HepG2 (cell line): Measurements from ENCODE around the gene PGC. TPM values are rescaled to one million over a fixed set of nuclear protein-coding genes. Genes with fewer than 3 reads are reported as not detected.

Source experiments
- ATAC-seq: fragments of 200-7000 bp; cut with Tn5 transposase; 3 replicates; pipeline ENCODE4 v1.9.1; 2020; ENCODE audit warnings: mild to moderate bottlenecking, moderate library complexity
- BruUV-seq: library from RNA; stranded (reverse); fragments of 400-500 nt; replicated peaks from 2 replicates; lab custom pipeline; 2021; lab: Mats Ljungman, UMichigan
- CTCF ChIA-PET: fragments of 300-600 bp; formaldehyde crosslinking; extraction: SDS; loops from one replicate; lab custom pipeline; 2021; ENCODE audit warnings: low total read pairs, inconsistent platforms, low intra/inter-chr PET ratio; lab: Yijun Ruan, JAX
- POLR2A ChIA-PET: fragments of 350-600 bp; sonication (Branson Sonifier 250); formaldehyde crosslinking; loops from one replicate; lab custom pipeline; 2020; ENCODE audit warnings: antibody characterized with exemption, inconsistent platforms; lab: Yijun Ruan, JAX
- DNase-seq: peaks from one replicate; pipeline ENCODE4 v3.0.0-alpha.2; 2015; ENCODE audit warnings: low spot score
- FAIRE-seq: peaks from 3 replicates; lab custom pipeline; 2011; peaks lifted over from hg19 to GRCh38; lab: Jason Lieb, UNC
- H2AFZ ChIP-seq: one replicate; pipeline ENCODE4 v1.6.1; 2011; ENCODE audit warnings: low read length, inconsistent platforms
- H3K27ac ChIP-seq: fragments of 300-600 bp; 3 replicates; pipeline ENCODE4 v1.8.0; 2011; ENCODE audit warnings: mixed run types, mild to moderate bottlenecking, mixed read lengths, low read length, inconsistent platforms; ENCODE audit not compliant: insufficient read depth; ENCODE audit errors: extremely low read length
- H3K27me3 ChIP-seq, 2 experiments: fragments of 200-600 bp in 1 of 2; 2 replicates in 1 of 2; 3 replicates in 1 of 2; pipeline versions ENCODE4 v1.6.0 to v1.8.0; 2011; ENCODE audit warnings: low read length in 2 of 2, mild to moderate bottlenecking in 2 of 2, moderate library complexity in 2 of 2, inconsistent platforms in 1 of 2; ENCODE audit not compliant: insufficient read depth in 2 of 2, control insufficient read depth in 1 of 2
- H3K36me3 ChIP-seq, 2 experiments: fragments of 200-600 bp in 1 of 2; replicated peaks in 1 of 2; 2 replicates in 1 of 2; 3 replicates in 1 of 2; pipeline versions ENCODE4 v1.5.1 to v1.8.0; 2011; ENCODE audit warnings: low read length in 2 of 2, inconsistent platforms in 1 of 2; ENCODE audit not compliant: insufficient read depth in 2 of 2, control insufficient read depth in 1 of 2
- H3K4me1 ChIP-seq: 2 replicates; pipeline ENCODE4 v1.5.1; 2012; ENCODE audit warnings: low read length, inconsistent platforms; ENCODE audit not compliant: insufficient read depth
- H3K4me2 ChIP-seq: 2 replicates; pipeline ENCODE4 v1.6.0; 2011; ENCODE audit warnings: low read depth, low read length, inconsistent platforms
- H3K4me3 ChIP-seq, 3 experiments: fragments of 200-600 bp in 1 of 3; sonication (generic), shearing (Covaris generic) in 1 of 3; replicated peaks in 1 of 3; 2 replicates each; pipeline ENCODE4 v1.5.1; 2011 to 2016; ENCODE audit warnings: low read length in 3 of 3, inconsistent platforms in 2 of 3, low read depth in 2 of 3, mild to moderate bottlenecking in 2 of 3, control low read depth in 1 of 3, mixed read lengths in 1 of 3; ENCODE audit not compliant: insufficient read depth in 1 of 3
- H3K79me2 ChIP-seq: one replicate; pipeline ENCODE4 v1.6.1; 2011; ENCODE audit warnings: low read length, inconsistent platforms; ENCODE audit not compliant: insufficient read depth
- H3K9ac ChIP-seq: 2 replicates; pipeline ENCODE4 v1.6.0; 2011; ENCODE audit warnings: mild to moderate bottlenecking, low read depth, low read length, inconsistent platforms; ENCODE audit not compliant: insufficient read depth
- H3K9me3 ChIP-seq: 2 replicates; pipeline ENCODE4 v1.5.1; 2012; ENCODE audit warnings: mild to moderate bottlenecking, low read length
- H4K20me1 ChIP-seq: 2 replicates; pipeline ENCODE4 v1.6.0; 2011; ENCODE audit warnings: inconsistent platforms, mild to moderate bottlenecking, low read length, moderate library complexity; ENCODE audit not compliant: insufficient read depth
- ATF7-NPFF ChIP-seq: sonication (generic); formaldehyde crosslinking; IDR thresholded peaks from 2 replicates; pipeline ENCODE4 v1.8.1; 2023; ENCODE audit warnings: mild to moderate bottlenecking, low read depth, missing genetic modification reagents, moderate library complexity
- CEBPB ChIP-seq: IDR thresholded peaks from 2 replicates; pipeline ENCODE4 v1.6.1; 2011; ENCODE audit warnings: low read depth, low read length, improper control_type of control experiment, borderline replicate concordance
- DMAP1 ChIP-seq: IDR thresholded peaks from 2 replicates; pipeline ENCODE4 v1.6.1; 2016
- GFI1 ChIP-seq: sonication (generic); formaldehyde crosslinking; IDR thresholded peaks from 2 replicates; pipeline ENCODE4 v1.5.0; 2020; ENCODE audit warnings: missing genetic modification reagents, mild to moderate bottlenecking, borderline replicate concordance
- KAT7 ChIP-seq: IDR thresholded peaks from 2 replicates; pipeline ENCODE4 v1.6.1; 2018; ENCODE audit warnings: borderline replicate concordance, missing compliant biosample characterization
- NFRKB ChIP-seq: fragments of 450-650 bp; IDR thresholded peaks from 2 replicates; pipeline ENCODE4 v1.6.1; 2017
- NFYB ChIP-seq: sonication (generic); formaldehyde crosslinking; IDR thresholded peaks from 2 replicates; pipeline ENCODE4 v1.4.0; 2020; ENCODE audit warnings: missing genetic modification reagents
- RBFOX2 ChIP-seq: fragments of 200-400 bp; formaldehyde crosslinking; IDR thresholded peaks from 2 replicates; pipeline ENCODE4 v1.6.1; 2017; ENCODE audit warnings: low read depth, mild to moderate bottlenecking, low read length
- SAFB2 ChIP-seq: sonication (generic); formaldehyde crosslinking; IDR thresholded peaks from 2 replicates; pipeline ENCODE4 v1.5.1; 2020; ENCODE audit warnings: missing genetic modification reagents, low read depth, mild to moderate bottlenecking, borderline replicate concordance
- STAG1 ChIP-seq: sonication (generic); formaldehyde crosslinking; IDR thresholded peaks from 2 replicates; pipeline ENCODE4 v1.4.0; 2020; ENCODE audit warnings: missing genetic modification reagents
- TOPORS ChIP-seq: sonication (generic); formaldehyde crosslinking; IDR thresholded peaks from 2 replicates; pipeline ENCODE4 v1.8.0; 2023; ENCODE audit warnings: mild to moderate bottlenecking, missing genetic modification reagents
- ZNF724P ChIP-seq: sonication (generic); formaldehyde crosslinking; IDR thresholded peaks from 2 replicates; pipeline ENCODE4 v1.8.0; 2022; ENCODE audit warnings: missing genetic modification reagents, borderline replicate concordance
- WGBS: methylation state at CpG from one replicate; pipeline ENCODE4 v1.1.6; 2017; ENCODE audit warnings: low lambda C conversion rate; 5-methylcytosine and 5-hydroxymethylcytosine counted together
- in situ Hi-C: cut with HindIII; loops from 2 replicates; pipeline ENCODE4 v1.10.0; 2017; ENCODE audit warnings: low pct_unique_long_range_greater_than_20kb; ENCODE audit not compliant: extremely low pct_ligation_motif_present
- intact Hi-C: fragments of 100-400 bp; cut with micrococcal nuclease; formaldehyde crosslinking; loops from one replicate; pipeline ENCODE4 v1.10.0; 2022; ENCODE audit not compliant: unreplicated experiment
- polyA plus RNA-seq, 8 experiments: library from polyadenylated mRNA; depleted of rRNA in 3 of 8; stranded (reverse) in 7 of 8; unstranded in 1 of 8; fragments of >200 nt; fragmentation: Illumina TruSeq in 4 of 8; extraction: Trizol in 4 of 8; gene quantifications; 2 replicates each; pipeline versions ENCODE4 v1.2.1 to v1.2.3, GENCODE V29; 2011 to 2016; ENCODE audit warnings: low read depth in 4 of 8, missing spikeins in 1 of 8, mixed read lengths in 1 of 8; ENCODE audit not compliant: insufficient read depth in 1 of 8
- total RNA-seq, 5 experiments: library from RNA; depleted of rRNA; stranded (reverse); fragments of >200 nt; fragmentation: Illumina TruSeq; extraction: Trizol; gene quantifications; 2 replicates each; pipeline ENCODE4 v1.2.3, GENCODE V29; 2016; ENCODE audit warnings: low read depth in 1 of 5

Gene PGC
- total and polyA plus RNA-seq, 2 of the 13 experiments (the other 11 are each of a cell fraction or from before 2014, with no cell fraction given), result 426 to 502 TPM

DNA sequence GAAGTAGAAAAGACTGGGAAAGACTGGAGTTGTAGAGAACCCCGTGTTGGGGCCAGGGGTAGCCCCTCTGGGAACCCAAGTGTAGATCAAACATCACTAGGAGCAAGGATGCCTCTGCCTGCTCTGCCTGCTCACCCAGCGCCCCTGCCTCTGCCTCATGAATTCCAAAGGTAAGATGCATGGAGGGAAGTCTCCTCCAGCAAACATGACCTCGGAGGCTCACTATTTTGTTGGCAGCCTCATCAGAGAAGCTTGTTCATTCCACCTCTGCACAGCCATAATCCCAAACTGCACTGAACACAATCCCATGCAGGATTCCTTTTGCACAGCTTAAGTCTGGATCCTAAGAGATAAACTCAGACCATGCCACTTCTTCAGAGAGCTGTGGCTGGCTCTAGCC is 27.6 kb upstream of the PGC start (continued):
- TF ChIP-seq NFRKB (no peak), CEBPB (no peak), TOPORS (no peak), KAT7 (no peak), DMAP1 (CRISPR knock-in tag) (no peak), ATF7-NPFF (CRISPR knock-in tag) (no peak), NFYB (no peak), ZNF724P (CRISPR knock-in tag) (no peak), GFI1 (CRISPR knock-in tag) (no peak), SAFB2 (CRISPR knock-in tag) (no peak)

GRCh38 chr6:41771058-41771983 is 24.1 kb upstream of the PGC start:
- Histone ChIP-seq H3K27me3 (no peaks in the 10 kb centered on the region), H3K36me3 (peaks cover 22 to 44% of the 10 kb centered on the region in 2 experiments), H3K4me1 (peaks cover 45% of the 10 kb centered on the region), H3K79me2 (no peaks in the 10 kb centered on the region), H3K9me3 (no peaks in the 10 kb centered on the region), H4K20me1 (no peaks in the 10 kb centered on the region), H3K27ac (no peak overlapping the region), H3K4me2 (no peak overlapping the region), H3K4me3 (no peak overlapping the region), H3K9ac (no peak overlapping the region), H2AFZ (no peak overlapping the region)
- DNase-seq (no peak), ATAC-seq (no peak), FAIRE-seq (no peak)
- BruUV-seq, result no TSS peak
- intact Hi-C loops (no loop called here), in situ Hi-C loops (no loop called here)
- 0 out of 2 replicates have a peak, but pooled peaks have one; percentile 34 for TF ChIP-seq RBFOX2
- no peak for TF ChIP-seq STAG1 (CRISPR knock-in tag)
- POLR2A ChIA-PET, result interaction anchor here (1.5 to 1.6 kb wide), 2 partner anchors 30 to 32 kb away, joined by 4 to 5 read pairs; no protein-coding TSS in a partner anchor
- CTCF ChIA-PET, result no interaction called here
- WGBS, result 94% methylated on average over 19 of the region's 29 CpGs
